ENCODE data around the gene TBX15. TPM values are rescaled to one million over a fixed set of nuclear protein-coding genes. Genes with fewer than 3 reads are reported as not detected.

The TBX15 gene
- total RNA-seq, 1 donor from 2014 or later = 0.15 TPM

DNA sequence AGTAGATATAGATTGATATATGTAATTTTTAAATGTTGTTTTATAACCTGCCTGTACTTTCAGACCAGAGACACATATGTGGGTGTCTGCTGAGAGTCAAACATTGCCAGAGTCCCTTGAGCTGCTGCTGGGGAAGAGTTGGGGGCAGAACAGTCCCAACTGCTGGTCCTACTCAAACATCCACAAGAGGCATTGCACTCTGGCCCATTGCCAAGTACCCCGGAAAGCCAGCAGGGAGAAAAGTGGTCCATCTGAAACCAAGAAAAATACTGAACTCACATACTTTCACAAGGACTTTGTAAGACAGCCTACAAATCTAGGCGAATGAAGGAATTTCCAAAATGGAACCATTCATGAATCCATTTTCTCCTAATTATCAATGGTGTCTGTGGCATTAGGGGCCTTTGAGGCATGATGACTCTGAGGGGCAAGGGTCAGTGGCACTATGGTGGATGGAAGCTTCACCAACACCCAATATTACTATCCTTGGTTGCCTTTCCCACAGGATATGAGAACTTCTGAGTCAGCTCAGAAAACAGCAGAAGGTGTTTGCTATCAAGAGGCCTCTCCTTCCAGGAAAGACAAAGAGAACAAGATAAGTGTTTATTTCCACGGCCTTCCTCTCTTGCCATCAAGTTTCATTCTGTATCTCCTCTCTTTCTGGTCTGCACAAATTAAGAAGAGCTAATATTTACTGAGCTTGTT lies 7.3 kb upstream of the TBX15 start:
- Histone ChIP-seq H3K27me3 (ENCODE audit: low read depth) (peaks cover 100% of the 10 kb centered on the region), H3K9me3 (no peaks in the 10 kb centered on the region), H3K27ac (no peak overlapping the region), H3K36me3 (no peaks in the 10 kb centered on the region), H3K4me1 (peaks cover 5% of the 10 kb centered on the region), H3K4me3 (no peak overlapping the region)
- DNase-seq (no peak), ATAC-seq (no peak)
- intact Hi-C loops (cut with DNase I) = no loop called here
- TF ChIP-seq, protein P1, sequence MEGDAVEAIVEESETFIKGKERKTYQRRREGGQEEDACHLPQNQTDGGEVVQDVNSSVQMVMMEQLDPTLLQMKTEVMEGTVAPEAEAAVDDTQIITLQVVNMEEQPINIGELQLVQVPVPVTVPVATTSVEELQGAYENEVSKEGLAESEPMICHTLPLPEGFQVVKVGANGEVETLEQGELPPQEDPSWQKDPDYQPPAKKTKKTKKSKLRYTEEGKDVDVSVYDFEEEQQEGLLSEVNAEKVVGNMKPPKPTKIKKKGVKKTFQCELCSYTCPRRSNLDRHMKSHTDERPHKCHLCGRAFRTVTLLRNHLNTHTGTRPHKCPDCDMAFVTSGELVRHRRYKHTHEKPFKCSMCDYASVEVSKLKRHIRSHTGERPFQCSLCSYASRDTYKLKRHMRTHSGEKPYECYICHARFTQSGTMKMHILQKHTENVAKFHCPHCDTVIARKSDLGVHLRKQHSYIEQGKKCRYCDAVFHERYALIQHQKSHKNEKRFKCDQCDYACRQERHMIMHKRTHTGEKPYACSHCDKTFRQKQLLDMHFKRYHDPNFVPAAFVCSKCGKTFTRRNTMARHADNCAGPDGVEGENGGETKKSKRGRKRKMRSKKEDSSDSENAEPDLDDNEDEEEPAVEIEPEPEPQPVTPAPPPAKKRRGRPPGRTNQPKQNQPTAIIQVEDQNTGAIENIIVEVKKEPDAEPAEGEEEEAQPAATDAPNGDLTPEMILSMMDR (IDR thresholded peaks at IDR 0.05) = no peak

DNA sequence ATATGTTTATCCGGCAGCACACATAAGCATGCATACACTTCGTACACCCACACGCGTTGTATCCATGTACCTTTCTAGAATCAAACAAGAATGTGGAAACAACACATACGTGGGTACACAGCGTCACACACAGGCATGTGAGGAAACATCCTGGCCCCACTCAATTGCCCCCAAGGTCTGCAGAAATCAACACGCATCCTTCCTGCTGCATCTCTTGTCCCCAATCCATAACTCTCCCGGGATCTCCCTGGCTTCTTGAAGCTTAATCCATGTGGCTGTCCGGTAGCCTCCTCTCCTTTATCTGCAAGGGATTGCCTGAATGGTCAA lies 5.5 kb upstream of the TBX15 start:
- intact Hi-C loops (cut with DNase I) = no loop called here
- H3K4me1 ChIP-seq = no peaks in the 10 kb centered on the region
- H3K27ac ChIP-seq = no peak overlapping the region
- DNase-seq (no peak), ATAC-seq (no peak)
- no peaks in the 10 kb centered on the region for H3K36me3 ChIP-seq
- H3K9me3 ChIP-seq = no peaks in the 10 kb centered on the region
- no peak overlapping the region for H3K4me3 ChIP-seq
- H3K27me3 ChIP-seq (ENCODE audit: low read depth) = peaks cover 100% of the 10 kb centered on the region
- TF ChIP-seq, protein P1 (IDR thresholded peaks at IDR 0.05) = no peak

DNA sequence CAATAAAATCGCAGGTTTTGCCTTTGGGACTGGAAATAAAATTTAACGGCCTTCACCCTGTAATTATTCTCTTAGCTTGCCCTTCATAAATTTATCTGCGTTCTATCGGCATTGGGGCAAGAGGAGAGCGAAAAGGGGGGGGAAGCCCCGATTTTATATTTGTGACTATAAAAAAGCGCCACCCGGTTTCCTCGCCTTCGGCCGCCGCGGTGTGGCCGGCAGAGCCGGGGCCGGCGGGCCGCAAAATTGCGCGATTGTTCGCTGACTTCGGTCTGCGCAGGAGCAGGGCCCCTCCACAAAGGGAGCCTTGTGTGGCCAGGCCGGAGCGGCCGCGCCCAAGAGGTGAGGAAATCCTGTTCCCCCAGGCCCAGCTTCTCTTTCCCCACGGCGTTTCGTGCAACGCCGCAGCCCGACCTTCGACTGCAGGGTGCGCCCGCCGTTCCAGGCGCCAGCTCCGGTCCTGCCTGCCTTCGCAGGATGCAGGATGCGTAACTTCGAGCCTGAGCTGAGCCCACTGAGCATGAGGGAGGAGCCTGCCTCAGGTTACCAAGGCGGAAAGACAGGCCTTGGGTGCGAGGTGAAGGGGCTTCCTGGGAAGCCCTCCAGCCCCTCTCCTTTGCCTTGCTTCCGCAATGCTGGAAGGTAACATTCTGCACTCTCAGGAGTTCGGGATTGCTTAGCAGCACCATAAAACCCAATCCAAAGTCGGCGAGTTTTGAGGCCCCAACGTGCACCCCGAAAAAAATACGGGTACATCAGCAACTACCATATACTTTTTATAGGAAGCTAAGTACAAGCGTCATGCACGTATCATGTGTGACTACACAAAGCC lies 4.9 kb upstream of the TBX15 start:
- H3K27me3 ChIP-seq (ENCODE audit: low read depth) = peaks cover 100% of the 10 kb centered on the region
- H3K9me3 ChIP-seq = no peaks in the 10 kb centered on the region
- TF ChIP-seq, protein P1 (IDR thresholded peaks at IDR 0.05) = no peak
- DNase-seq (no peak), ATAC-seq (no peak)
- no peak overlapping the region for H3K4me3 ChIP-seq
- H3K27ac ChIP-seq = no peak overlapping the region
- H3K36me3 ChIP-seq = no peaks in the 10 kb centered on the region
- no peaks in the 10 kb centered on the region for H3K4me1 ChIP-seq
- intact Hi-C loops (cut with DNase I) = no loop called here

DNA sequence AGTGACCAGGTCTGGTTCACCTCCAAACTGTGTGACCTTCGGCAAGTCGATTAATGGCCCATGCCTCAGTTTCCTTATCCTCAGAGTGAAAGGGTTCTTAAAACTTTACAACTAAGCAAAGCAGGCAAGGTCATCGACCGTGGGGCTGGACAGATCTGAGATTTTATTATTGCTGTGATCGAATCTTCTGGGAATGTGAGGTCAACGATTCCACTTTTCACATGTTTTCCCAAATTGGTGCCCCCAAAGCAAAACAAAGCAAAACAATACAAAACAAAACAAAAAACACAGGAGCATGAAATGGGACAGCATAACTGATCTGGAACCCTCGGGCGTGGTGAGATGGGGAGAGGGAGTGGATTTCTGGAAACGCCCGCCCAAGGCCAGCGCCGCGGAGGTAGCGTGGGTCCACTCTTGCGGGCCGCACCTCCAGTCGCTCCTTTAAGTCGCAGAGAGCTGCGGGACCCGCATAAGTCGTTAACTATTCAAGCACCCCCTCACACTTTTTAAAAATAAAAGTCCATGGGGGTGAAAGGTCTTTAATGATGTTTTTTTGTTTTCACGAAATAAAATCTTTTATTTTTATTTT lies 4.2 kb upstream of the TBX15 start:
- no peaks in the 10 kb centered on the region for H3K36me3 ChIP-seq
- intact Hi-C loops (cut with DNase I) = no loop called here
- H3K27ac ChIP-seq = no peak overlapping the region
- ATAC-seq (no peak), DNase-seq (no peak)
- peaks cover 100% of the 10 kb centered on the region for H3K27me3 ChIP-seq (ENCODE audit: low read depth)
- H3K4me3 ChIP-seq = no peak overlapping the region
- H3K4me1 ChIP-seq = peaks cover 6% of the 10 kb centered on the region
- TF ChIP-seq, protein P1 (IDR thresholded peaks at IDR 0.05) = no peak
- no peaks in the 10 kb centered on the region for H3K9me3 ChIP-seq

DNA sequence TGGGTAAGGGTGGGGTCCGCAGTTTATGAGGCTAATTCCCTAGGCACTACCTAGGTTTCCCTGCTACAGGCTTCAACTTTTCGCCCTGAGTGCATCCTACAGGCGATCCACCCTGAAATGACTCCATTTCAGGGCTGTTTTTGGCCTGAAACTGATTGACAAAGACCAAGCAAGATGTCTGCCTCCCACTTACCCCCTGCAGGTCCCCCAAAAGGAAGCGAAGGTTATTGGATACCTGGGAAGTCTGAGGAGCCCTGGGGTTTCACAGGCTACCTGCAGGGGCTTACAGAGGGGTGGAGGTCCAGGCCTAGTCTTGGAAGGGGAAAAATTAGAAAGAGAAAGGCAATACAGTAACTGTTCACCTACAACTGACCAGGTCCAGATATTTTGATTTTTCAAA lies 3.3 kb upstream of the TBX15 start:
- TF ChIP-seq, protein P1 (IDR thresholded peaks at IDR 0.05) = no peak
- Histone ChIP-seq H3K36me3 (no peaks in the 10 kb centered on the region), H3K27ac (no peak overlapping the region), H3K4me3 (no peak overlapping the region), H3K4me1 (peaks cover 12% of the 10 kb centered on the region), H3K27me3 (ENCODE audit: low read depth) (peaks cover 100% of the 10 kb centered on the region), H3K9me3 (no peaks in the 10 kb centered on the region)
- DNase-seq = no peak
- intact Hi-C loops (cut with DNase I) = no loop called here
- no peak for ATAC-seq

Measured in lower lobe of right lung (tissue), 2 donors.